ENCODE measurements around the gene KBTBD12.

DNA sequence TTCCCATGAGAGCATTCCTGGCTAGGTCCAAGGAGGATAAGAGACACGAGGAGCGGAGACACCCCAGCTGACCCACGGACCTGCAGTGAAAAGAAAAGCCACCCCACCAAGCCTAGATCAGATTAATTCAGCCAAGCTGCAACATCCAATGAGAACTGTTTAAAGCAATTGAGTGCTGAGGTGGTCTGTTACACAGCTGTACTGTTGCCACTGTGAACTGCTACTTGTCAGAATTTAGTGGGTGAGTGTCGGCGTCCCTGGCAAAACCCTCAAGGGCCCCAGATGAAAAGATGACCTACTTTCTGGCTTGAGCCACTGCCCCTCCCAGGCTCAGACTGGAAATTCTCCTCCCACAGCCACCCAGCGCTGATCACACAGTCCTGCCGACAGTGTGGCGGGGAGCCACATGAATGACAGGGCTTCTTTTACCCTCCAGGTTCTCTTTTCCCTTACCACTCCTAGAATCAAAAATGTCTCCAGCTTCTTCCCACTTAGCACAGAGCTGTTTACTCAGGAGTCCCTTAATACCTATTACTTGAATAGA lies 26.4 kb upstream of the KBTBD12 start:
- TF ChIP-seq POLR2AphosphoS5 (IDR thresholded peaks at IDR 0.05; ENCODE audit: insufficient read depth, low read depth, low read length) (no peak), EZH2 (IDR thresholded peaks at IDR 0.05; ENCODE audit: borderline replicate concordance, low read depth, low read length, severe bottlenecking) (no peak), POLR2A (IDR thresholded peaks at IDR 0.05; ENCODE audit: low read depth, low read length) (no peak), MYC (IDR thresholded peaks at IDR 0.05; ENCODE audit: low read depth, low read length) (no peak), FOS (IDR thresholded peaks at IDR 0.05; ENCODE audit: borderline replicate concordance, insufficient read depth, low read length) (no peak), JUN (IDR thresholded peaks at IDR 0.05; ENCODE audit: borderline replicate concordance, insufficient read depth, insufficient read length, low read depth) (no peak), GATA2 (IDR thresholded peaks at IDR 0.05; ENCODE audit: insufficient read depth, insufficient read length, low read depth, low read length) (no peak)
- TF ChIP-seq, protein P1, sequence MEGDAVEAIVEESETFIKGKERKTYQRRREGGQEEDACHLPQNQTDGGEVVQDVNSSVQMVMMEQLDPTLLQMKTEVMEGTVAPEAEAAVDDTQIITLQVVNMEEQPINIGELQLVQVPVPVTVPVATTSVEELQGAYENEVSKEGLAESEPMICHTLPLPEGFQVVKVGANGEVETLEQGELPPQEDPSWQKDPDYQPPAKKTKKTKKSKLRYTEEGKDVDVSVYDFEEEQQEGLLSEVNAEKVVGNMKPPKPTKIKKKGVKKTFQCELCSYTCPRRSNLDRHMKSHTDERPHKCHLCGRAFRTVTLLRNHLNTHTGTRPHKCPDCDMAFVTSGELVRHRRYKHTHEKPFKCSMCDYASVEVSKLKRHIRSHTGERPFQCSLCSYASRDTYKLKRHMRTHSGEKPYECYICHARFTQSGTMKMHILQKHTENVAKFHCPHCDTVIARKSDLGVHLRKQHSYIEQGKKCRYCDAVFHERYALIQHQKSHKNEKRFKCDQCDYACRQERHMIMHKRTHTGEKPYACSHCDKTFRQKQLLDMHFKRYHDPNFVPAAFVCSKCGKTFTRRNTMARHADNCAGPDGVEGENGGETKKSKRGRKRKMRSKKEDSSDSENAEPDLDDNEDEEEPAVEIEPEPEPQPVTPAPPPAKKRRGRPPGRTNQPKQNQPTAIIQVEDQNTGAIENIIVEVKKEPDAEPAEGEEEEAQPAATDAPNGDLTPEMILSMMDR (IDR thresholded peaks at IDR 0.05; ENCODE audit: extremely low read depth in 1 of 2, insufficient read depth in 1 of 2, low read depth in 1 of 2, low read length in 2 of 2): no peak
- TF ChIP-seq, protein P2, sequence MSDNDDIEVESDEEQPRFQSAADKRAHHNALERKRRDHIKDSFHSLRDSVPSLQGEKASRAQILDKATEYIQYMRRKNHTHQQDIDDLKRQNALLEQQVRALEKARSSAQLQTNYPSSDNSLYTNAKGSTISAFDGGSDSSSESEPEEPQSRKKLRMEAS (IDR thresholded peaks at IDR 0.05; ENCODE audit: insufficient read depth, insufficient read length): no peak
